Astrocyte of the cerebellum (primary cell): ENCODE data around the gene SLCO3A1.

Experiments
- DNase-seq: peaks from one replicate; pipeline ENCODE4 v3.0.0-alpha.2; 2011; ENCODE audit warnings: low read depth
- H3K4me3 ChIP-seq: 2 replicates; pipeline ENCODE4 v1.5.1; 2011; ENCODE audit warnings: mild to moderate bottlenecking, low read depth, low read length, moderate library complexity
- CTCF ChIP-seq: IDR thresholded peaks from 2 replicates; pipeline ENCODE4 v1.5.1; 2012; ENCODE audit warnings: low read length, low read depth, moderate library complexity, mild to moderate bottlenecking; ENCODE audit errors: missing control alignments
- in situ Hi-C: cut with HindIII; loops from 2 replicates; pipeline ENCODE4 v1.10.0; 2017; ENCODE audit warnings: low sequenced_read_pairs

The SLCO3A1 gene

GRCh38 chr15:91889111-91889815, 35.8 kb downstream of the SLCO3A1 start:
- in situ Hi-C loops: no loop called here
- TF ChIP-seq CTCF: no peak
- DNase-seq: no peak
- H3K4me3 ChIP-seq: no peak overlapping the region

GRCh38 chr15:91890614-91891013, 37.1 kb downstream of the SLCO3A1 start:
- no peak for TF ChIP-seq CTCF
- H3K4me3 ChIP-seq: no peak overlapping the region
- no peak for DNase-seq
- in situ Hi-C loops: no loop called here

- in situ Hi-C loops: no loop called here
- no peak for TF ChIP-seq CTCF
- DNase-seq: no peak
- H3K4me3 ChIP-seq: no peak overlapping the region
Measured at GRCh38 chr15:91891101-91891500, 37.6 kb downstream of the SLCO3A1 start.

GRCh38 chr15:91891788-91892345, 38.4 kb downstream of the SLCO3A1 start:
- no peak for DNase-seq
- in situ Hi-C loops: no loop called here
- H3K4me3 ChIP-seq: no peak overlapping the region
- TF ChIP-seq CTCF: no peak

- DNase-seq: no peak
- H3K4me3 ChIP-seq: no peak overlapping the region
- TF ChIP-seq CTCF: no peak
- in situ Hi-C loops: no loop called here
Measured at GRCh38 chr15:91892436-91892835, 38.9 kb downstream of the SLCO3A1 start.

- H3K4me3 ChIP-seq: no peak overlapping the region
- in situ Hi-C loops: no loop called here
- no peak for TF ChIP-seq CTCF
- no peak for DNase-seq
Measured at GRCh38 chr15:91894606-91895005, 41.1 kb downstream of the SLCO3A1 start.
